HCT116 (cell line): ENCODE results near the gene ZNF181.

ENCODE experiments used
- CBX3 ChIP-seq: IDR thresholded peaks from 2 replicates; pipeline ENCODE4 v1.6.1; 2012; ENCODE audit warnings: low read depth
- EZH2 ChIP-seq: fragments of 200-600 bp; sonication (generic); IDR thresholded peaks from 2 replicates; pipeline ENCODE4 v1.6.1; 2017; ENCODE audit warnings: antibody characterized with exemption, mixed run types
- EZH2phosphoT487 ChIP-seq: fragments of 200-600 bp; IDR thresholded peaks from 2 replicates; pipeline ENCODE4 v1.6.1; 2018; ENCODE audit warnings: antibody characterized with exemption, borderline replicate concordance
- JUND ChIP-seq: IDR thresholded peaks from 2 replicates; pipeline ENCODE4 v1.6.1; 2012
- POLR2A ChIP-seq: IDR thresholded peaks from 2 replicates; pipeline ENCODE4 v1.7.0; 2011; ENCODE audit warnings: borderline replicate concordance; ENCODE audit not compliant: insufficient read depth, insufficient read length; ENCODE audit errors: extremely low read depth
- POLR2AphosphoS5 ChIP-seq: IDR thresholded peaks from 2 replicates; pipeline ENCODE4 v1.6.1; 2011; ENCODE audit warnings: mild to moderate bottlenecking, low read depth, low read length, moderate library complexity
- RAD21 ChIP-seq: IDR thresholded peaks from 2 replicates; pipeline ENCODE4 v1.6.1; 2012; ENCODE audit warnings: low read depth, mild to moderate bottlenecking
- SP1 ChIP-seq: IDR thresholded peaks from 2 replicates; pipeline ENCODE4 v1.6.1; 2012; ENCODE audit warnings: low read depth
- ZFX ChIP-seq: fragments of 450-650 bp; IDR thresholded peaks from 2 replicates; pipeline ENCODE4 v1.6.1; 2017
- ZNF274 ChIP-seq: fragments of 200-500 bp; sonication (Bioruptor generic); IDR thresholded peaks from 2 replicates; pipeline ENCODE4 v1.6.1; 2014; ENCODE audit warnings: mild to moderate bottlenecking, low read depth, low read length, inconsistent platforms
- TF ChIP-seq, protein P1 (sequence below), 3 experiments: fragments of 200-600 bp in 1 of 3; sonication (generic) in 1 of 3; IDR thresholded peaks in 2 of 3; conservative IDR thresholded peaks in 1 of 3; 2 replicates each; pipeline ENCODE4 v1.5.1; 2012 to 2017; ENCODE audit warnings: low read depth in 2 of 3, low read length in 2 of 3, antibody characterized with exemption in 1 of 3, borderline replicate concordance in 1 of 3, control low read depth in 1 of 3, mild to moderate bottlenecking in 1 of 3, mixed read lengths in 1 of 3, mixed run types in 1 of 3, moderate library complexity in 1 of 3; ENCODE audit not compliant: insufficient read depth in 1 of 3

- TF ChIP-seq, protein P1, sequence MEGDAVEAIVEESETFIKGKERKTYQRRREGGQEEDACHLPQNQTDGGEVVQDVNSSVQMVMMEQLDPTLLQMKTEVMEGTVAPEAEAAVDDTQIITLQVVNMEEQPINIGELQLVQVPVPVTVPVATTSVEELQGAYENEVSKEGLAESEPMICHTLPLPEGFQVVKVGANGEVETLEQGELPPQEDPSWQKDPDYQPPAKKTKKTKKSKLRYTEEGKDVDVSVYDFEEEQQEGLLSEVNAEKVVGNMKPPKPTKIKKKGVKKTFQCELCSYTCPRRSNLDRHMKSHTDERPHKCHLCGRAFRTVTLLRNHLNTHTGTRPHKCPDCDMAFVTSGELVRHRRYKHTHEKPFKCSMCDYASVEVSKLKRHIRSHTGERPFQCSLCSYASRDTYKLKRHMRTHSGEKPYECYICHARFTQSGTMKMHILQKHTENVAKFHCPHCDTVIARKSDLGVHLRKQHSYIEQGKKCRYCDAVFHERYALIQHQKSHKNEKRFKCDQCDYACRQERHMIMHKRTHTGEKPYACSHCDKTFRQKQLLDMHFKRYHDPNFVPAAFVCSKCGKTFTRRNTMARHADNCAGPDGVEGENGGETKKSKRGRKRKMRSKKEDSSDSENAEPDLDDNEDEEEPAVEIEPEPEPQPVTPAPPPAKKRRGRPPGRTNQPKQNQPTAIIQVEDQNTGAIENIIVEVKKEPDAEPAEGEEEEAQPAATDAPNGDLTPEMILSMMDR (IDR thresholded peaks at IDR 0.05 in 2 of 3, conservative IDR thresholded peaks at IDR 0.05 in 1 of 3; ENCODE audit: borderline replicate concordance in 1 of 3, insufficient read depth in 1 of 3, low read depth in 2 of 3, low read length in 2 of 3): no peak
- no peak for TF ChIP-seq ZNF274
- TF ChIP-seq POLR2A: no peak
- no peak for TF ChIP-seq ZFX
- TF ChIP-seq EZH2: no peak
- no peak for TF ChIP-seq RAD21
- TF ChIP-seq SP1: no peak
- no peak for TF ChIP-seq EZH2phosphoT487
- no peak for TF ChIP-seq POLR2AphosphoS5
- TF ChIP-seq CBX3: no peak
- TF ChIP-seq JUND: no peak
These were observed 33.9 kb downstream of the ZNF181 start for GRCh38 chr19:34767951-34768350.
